IPS-18c (cell line): Measurements from ENCODE around the gene HOPX.
"Not testable (repeated sequence)": the region's sequence is repeated elsewhere in the genome, so short reads cannot be mapped to it uniquely, and the experiment has no call there.

ENCODE experiments used
- H3K4me3 ChIP-seq: 2 replicates; pipeline ENCODE4 v1.7.0; 2013; ENCODE audit warnings: low read depth, mild to moderate bottlenecking, low read length, moderate library complexity; ENCODE audit not compliant: insufficient read depth
- H3K9me3 ChIP-seq: one replicate; pipeline ENCODE4 v1.6.1; 2013; ENCODE audit warnings: mild to moderate bottlenecking, low read length, moderate library complexity; ENCODE audit not compliant: control insufficient read depth, insufficient read depth

Gene HOPX

GRCh38 chr4:56681158-56681852 lies at the start of gene HOPX:
HOPX (minus strand) TSS chr4:56681296; CDS start chr4:56657816, 23,480 bp downstream.
- no peak within 1 kb of the TSS for H3K4me3 ChIP-seq
- no peaks in the 10 kb centered on the region for H3K9me3 ChIP-seq

- H3K4me3 ChIP-seq = no peak overlapping the region
Measured at GRCh38 chr4:56730097-56730496, 49.0 kb upstream of the HOPX start.

GRCh38 chr4:56728512-56728911 lies 47.4 kb upstream of the HOPX start:
- H3K9me3 ChIP-seq = no peaks in the 10 kb centered on the region
- no peak overlapping the region for H3K4me3 ChIP-seq

More at GRCh38 chr4:56730097-56730496, 49.0 kb upstream of the HOPX start:
- H3K9me3 ChIP-seq = no peaks in the 10 kb centered on the region

- H3K4me3 ChIP-seq = no peak overlapping the region
- H3K9me3 ChIP-seq = no peaks in the 10 kb centered on the region
Measured at GRCh38 chr4:56727150-56727549, 46.1 kb upstream of the HOPX start.

- not testable (repeated sequence) for H3K4me3 ChIP-seq, H3K9me3 ChIP-seq
Measured at GRCh38 chr4:56726593-56726992, 45.5 kb upstream of the HOPX start.

GRCh38 chr4:56723659-56724230 lies 42.6 kb upstream of the HOPX start:
- Histone ChIP-seq H3K9me3 (no peaks in the 10 kb centered on the region), H3K4me3 (no peak overlapping the region)

- H3K4me3 ChIP-seq = no peak overlapping the region
Measured at GRCh38 chr4:56723201-56723605, 42.1 kb upstream of the HOPX start.

GRCh38 chr4:56708146-56708545 lies 27.1 kb upstream of the HOPX start:
- Histone ChIP-seq H3K9me3 (peaks cover 8% of the 10 kb centered on the region), H3K4me3 (no peak overlapping the region)

More at GRCh38 chr4:56723201-56723605, 42.1 kb upstream of the HOPX start:
- no peaks in the 10 kb centered on the region for H3K9me3 ChIP-seq

- no peak overlapping the region for H3K4me3 ChIP-seq
- H3K9me3 ChIP-seq = no peaks in the 10 kb centered on the region
Measured at GRCh38 chr4:56705966-56706365, 24.9 kb upstream of the HOPX start.

GRCh38 chr4:56705334-56705733 lies 24.2 kb upstream of the HOPX start:
- Histone ChIP-seq H3K4me3 (no peak overlapping the region), H3K9me3 (no peaks in the 10 kb centered on the region)

- Histone ChIP-seq H3K9me3 (no peaks in the 10 kb centered on the region), H3K4me3 (no peak overlapping the region)
Measured at GRCh38 chr4:56704089-56704871, 23.2 kb upstream of the HOPX start.

- no peak overlapping the region for H3K4me3 ChIP-seq
- H3K9me3 ChIP-seq = no peaks in the 10 kb centered on the region
Measured at GRCh38 chr4:56703378-56703777, 22.3 kb upstream of the HOPX start.

- H3K4me3 ChIP-seq = no peak overlapping the region
- H3K9me3 ChIP-seq = no peaks in the 10 kb centered on the region
Measured at GRCh38 chr4:56701644-56702043, 20.5 kb upstream of the HOPX start.

GRCh38 chr4:56701161-56701480 lies 20.0 kb upstream of the HOPX start:
- no peaks in the 10 kb centered on the region for H3K9me3 ChIP-seq
- no peak overlapping the region for H3K4me3 ChIP-seq

GRCh38 chr4:56699537-56700105 lies 18.5 kb upstream of the HOPX start:
- H3K9me3 ChIP-seq = no peaks in the 10 kb centered on the region
- no peak overlapping the region for H3K4me3 ChIP-seq

GRCh38 chr4:56698329-56698728 lies 17.2 kb upstream of the HOPX start:
- no peak overlapping the region for H3K4me3 ChIP-seq
- no peaks in the 10 kb centered on the region for H3K9me3 ChIP-seq

- H3K9me3 ChIP-seq = no peaks in the 10 kb centered on the region
- no peak overlapping the region for H3K4me3 ChIP-seq
Measured at GRCh38 chr4:56696056-56696455, 15.0 kb upstream of the HOPX start.

- not testable (repeated sequence) for H3K9me3 ChIP-seq, H3K4me3 ChIP-seq
Measured at GRCh38 chr4:56693476-56693875, 12.4 kb upstream of the HOPX start.
